IPS DF 6.9 (cell line): ENCODE results near the gene EMC7.

ENCODE experiments used
- DNase-seq: peaks from one replicate; pipeline ENCODE4 v3.0.0-alpha.2; 2013; ENCODE audit warnings: low read depth, low spot score
- H3K27ac ChIP-seq: one replicate; pipeline ENCODE4 v1.5.1; 2013; ENCODE audit warnings: low read length, control low read depth
- H3K27me3 ChIP-seq: 2 replicates; pipeline ENCODE4 v1.6.1; 2013; ENCODE audit warnings: mild to moderate bottlenecking, low read length; ENCODE audit not compliant: control insufficient read depth, insufficient read depth
- H3K36me3 ChIP-seq: 2 replicates; pipeline ENCODE4 v1.6.1; 2013; ENCODE audit warnings: low read length; ENCODE audit not compliant: control insufficient read depth, insufficient read depth
- H3K4me1 ChIP-seq: 2 replicates; pipeline ENCODE4 v1.6.1; 2013; ENCODE audit warnings: low read length; ENCODE audit not compliant: control insufficient read depth, insufficient read depth
- H3K4me3 ChIP-seq: 2 replicates; pipeline ENCODE4 v1.5.1; 2013; ENCODE audit warnings: mild to moderate bottlenecking, low read length
- H3K9me3 ChIP-seq: 2 replicates; pipeline ENCODE4 v1.6.1; 2013; ENCODE audit warnings: low read length, inconsistent platforms; ENCODE audit not compliant: control insufficient read depth, insufficient read depth
- WGBS: extraction: QIAGEN DNeasy Blood & Tissue Kit; methylation state at CpG from one replicate; pipeline ENCODE4 v1.1.7; 2013; ENCODE audit warnings: mixed read lengths, missing lambda C conversion rate; ENCODE audit not compliant: insufficient read length, insufficient coverage; 5-methylcytosine and 5-hydroxymethylcytosine counted together

EMC7 gene

DNA sequence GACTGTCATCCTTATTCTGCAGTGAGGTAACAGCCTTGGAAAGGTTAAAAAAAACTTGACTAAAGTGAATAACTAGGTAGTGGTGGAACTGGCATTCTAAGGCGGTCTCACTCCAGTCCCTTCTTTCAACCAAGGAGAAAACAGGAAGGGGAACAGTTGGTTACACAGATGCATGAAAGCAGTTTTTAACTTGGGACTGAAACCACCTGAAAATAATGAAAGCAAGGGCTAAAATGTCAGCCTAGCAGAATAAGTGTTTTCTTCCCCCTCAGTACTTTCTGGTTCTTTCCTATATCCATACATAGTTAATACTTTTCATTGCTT lies 61.9 kb downstream of the EMC7 start:
- Histone ChIP-seq H3K27ac (no peak overlapping the region), H3K9me3 (no peaks in the 10 kb centered on the region), H3K36me3 (no peaks in the 10 kb centered on the region), H3K27me3 (peaks cover 8% of the 10 kb centered on the region; the same call in 1 of the 2 replicates), H3K4me3 (no peak overlapping the region; the same call in 1 of the 2 replicates), H3K4me1 (no peaks in the 10 kb centered on the region)
- no peak for DNase-seq
- WGBS, result no CpG with 5 or more reads among the region's 1 CpG

DNA sequence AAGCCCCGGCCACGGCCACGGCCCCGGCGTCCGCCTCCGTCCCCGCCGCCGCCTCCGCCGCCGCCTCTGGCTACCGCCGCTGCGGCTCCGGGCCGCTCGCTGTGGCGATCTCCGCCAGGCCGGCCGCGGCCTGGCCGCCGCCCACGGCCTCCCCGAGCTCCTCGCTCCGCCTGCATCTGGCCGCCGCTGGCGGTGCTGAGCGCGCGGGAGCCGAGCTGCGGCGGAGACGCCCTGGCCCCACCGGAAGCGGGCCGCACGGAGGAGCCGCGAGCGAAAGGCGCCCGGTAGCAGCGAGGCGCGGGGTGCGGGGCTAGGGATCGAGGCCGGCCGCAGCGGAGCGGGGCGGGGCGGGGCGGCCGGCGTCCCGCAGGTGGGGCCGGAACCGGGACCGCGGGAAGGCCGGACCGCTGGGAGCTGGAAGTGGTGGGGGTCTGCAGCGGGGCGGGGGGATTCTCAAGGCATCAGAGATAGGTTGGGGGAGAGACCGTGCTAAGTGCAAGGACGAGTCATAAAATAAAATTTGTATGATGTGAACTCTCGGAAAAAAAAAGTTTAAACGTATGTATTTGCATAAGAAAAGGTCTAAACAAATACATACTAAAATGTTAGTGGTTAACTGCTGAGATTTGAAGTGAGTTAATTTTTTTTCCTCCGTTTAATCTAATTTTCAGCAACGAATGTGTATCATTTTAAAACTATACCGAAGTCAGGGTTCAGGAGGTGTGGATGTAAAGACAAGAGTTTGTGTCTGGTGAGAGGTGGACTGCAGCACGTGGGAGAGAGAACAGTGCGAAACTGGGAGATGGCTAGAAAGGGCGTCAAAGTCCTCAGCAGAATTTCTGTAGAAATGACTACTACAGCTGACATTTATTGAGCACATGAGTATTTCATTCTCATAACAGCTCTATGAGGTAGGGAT lies 62.5 kb downstream of the EMC7 start, which contains the start of gene AVEN:
AVEN (minus strand) TSS at position 334 of the 919 bp plus-strand sequence; CDS start at position 176, 158 bp downstream.
- Histone ChIP-seq H3K4me3 (peak within 1 kb of the TSS; percentile 51), H3K9me3 (no peaks in the 10 kb centered on the region), H3K4me1 (no peaks in the 10 kb centered on the region), H3K36me3 (no peaks in the 10 kb centered on the region), H3K27ac (no peak within 1 kb of the TSS), H3K27me3 (peaks cover 8% of the 10 kb centered on the region; the same call in 1 of the 2 replicates)
- DNase-seq, result no peak
- no CpG with 5 or more reads among the region's 82 CpGs for WGBS

DNA sequence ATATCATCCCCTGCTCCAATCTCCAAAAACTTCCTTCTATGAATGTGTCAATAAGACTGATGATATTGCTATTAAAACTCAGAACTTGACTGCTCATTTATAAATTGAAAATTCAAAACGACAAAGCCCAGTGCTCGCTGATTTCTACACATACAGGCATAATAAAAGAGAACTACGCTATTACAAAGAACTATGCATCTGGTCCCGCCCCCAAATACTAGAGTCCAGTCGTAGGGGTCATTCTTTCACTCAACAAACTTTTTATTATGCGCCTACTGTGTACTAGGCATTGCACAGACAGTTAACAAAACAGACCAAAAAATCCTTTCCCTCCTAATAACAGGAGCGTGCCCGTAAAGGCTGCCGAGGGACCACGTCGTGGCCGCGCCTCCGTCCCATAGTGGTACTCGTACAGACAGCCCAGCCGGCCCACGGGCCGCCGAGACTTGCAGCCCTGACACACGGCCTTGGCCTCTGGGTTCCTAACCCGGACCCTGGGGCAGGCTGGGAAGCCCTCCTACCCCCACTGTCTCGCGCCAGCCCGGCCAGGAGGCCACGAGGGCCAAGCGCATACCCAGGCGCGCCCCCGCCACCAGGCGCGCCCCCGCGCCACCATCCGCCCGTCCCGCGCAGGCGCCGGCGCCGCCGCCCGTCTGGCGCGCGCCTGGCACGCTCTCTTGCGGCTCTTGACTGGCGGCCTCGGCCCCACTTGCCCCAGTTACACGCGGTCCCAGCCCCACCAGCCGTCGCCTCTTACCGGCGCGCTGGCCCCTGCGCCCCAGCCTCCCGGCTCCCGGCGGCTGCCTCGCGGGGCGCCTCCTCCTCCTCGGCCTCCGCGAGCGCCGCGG lies 63.4 kb downstream of the EMC7 start:
- no peaks in the 10 kb centered on the region for H3K36me3 ChIP-seq
- no peak overlapping the region for H3K27ac ChIP-seq
- H3K4me3 ChIP-seq, result peak overlapping the region; percentile 51; the same call in 1 of the 2 replicates
- H3K27me3 ChIP-seq, result peaks cover 8% of the 10 kb centered on the region; the same call in 1 of the 2 replicates
- no peak for DNase-seq
- no peaks in the 10 kb centered on the region for H3K9me3 ChIP-seq
- H3K4me1 ChIP-seq, result no peaks in the 10 kb centered on the region
- no CpG with 5 or more reads among the region's 70 CpGs for whole genome bisulfite sequencing
